GM12878 (cell line): ENCODE results near the gene SPSB2. TPM values are rescaled to one million over a fixed set of nuclear protein-coding genes. Genes with fewer than 3 reads are reported as not detected.

ENCODE experiments used
- ATAC-seq: fragments of 200-7000 bp; cut with Tn5 transposase; 3 replicates; pipeline ENCODE4 v1.9.1; 2020; ENCODE audit warnings: mild to moderate bottlenecking, moderate library complexity
- BruUV-seq: library from RNA; stranded (reverse); fragments of 400-500 nt; replicated peaks from 2 replicates; lab custom pipeline; 2021; lab: Mats Ljungman, UMichigan
- CTCF ChIA-PET: fragments of 300-600 bp; sonication (Branson Sonifier 250); formaldehyde crosslinking; extraction: SDS; loops from one replicate; lab custom pipeline; 2021; ENCODE audit warnings: inconsistent platforms; lab: Yijun Ruan, JAX
- POLR2A ChIA-PET: fragments of 350-600 bp; formaldehyde crosslinking; extraction: SDS; loops from one replicate; lab custom pipeline; 2021; ENCODE audit warnings: inconsistent platforms; lab: Charles Lee
- RAD21 ChIA-PET: fragments of 300-600 bp; sonication (Branson Sonifier 250); formaldehyde crosslinking; loops from one replicate; lab custom pipeline; 2023; ENCODE audit warnings: antibody characterized with exemption; ENCODE audit not compliant: unreplicated experiment; lab: Charles Lee
- SMC1A ChIA-PET: fragments of 300-600 bp; sonication (Branson Sonifier 250); formaldehyde crosslinking; loops from one replicate; lab custom pipeline; 2023; ENCODE audit not compliant: unreplicated experiment, uncharacterized antibody; lab: Charles Lee
- DNase-seq: peaks from one replicate; pipeline ENCODE4 v3.0.0-alpha.2; 2011; ENCODE audit warnings: low read depth, low spot score
- FAIRE-seq: peaks from 3 replicates; lab custom pipeline; 2011; peaks lifted over from hg19 to GRCh38; lab: Jason Lieb, UNC
- H2AFZ ChIP-seq: 2 replicates; pipeline ENCODE4 v1.6.0; 2011; ENCODE audit warnings: low read depth, low read length, control low read depth; ENCODE audit not compliant: control insufficient read depth
- H3K27ac ChIP-seq: 2 replicates; pipeline ENCODE4 v1.5.1; 2011; ENCODE audit warnings: control low read depth; ENCODE audit not compliant: control insufficient read depth, insufficient read depth
- H3K27me3 ChIP-seq, 2 experiments: replicated peaks in 1 of 2; 2 replicates each; pipeline versions ENCODE4 v1.6.0 to v1.6.1; 2011; ENCODE audit warnings: low read length in 1 of 2; ENCODE audit not compliant: control insufficient read depth in 2 of 2, insufficient read depth in 2 of 2
- H3K36me3 ChIP-seq, 2 experiments: 2 replicates each; pipeline ENCODE4 v1.5.1; 2011; ENCODE audit warnings: low read length in 1 of 2; ENCODE audit not compliant: control insufficient read depth in 2 of 2, insufficient read depth in 2 of 2
- H3K4me1 ChIP-seq: 2 replicates; pipeline ENCODE4 v1.6.1; 2011; ENCODE audit warnings: mild to moderate bottlenecking, low read length, moderate library complexity, mixed read lengths; ENCODE audit not compliant: control insufficient read depth, insufficient read depth
- H3K4me2 ChIP-seq: 2 replicates; pipeline ENCODE4 v1.6.0; 2011; ENCODE audit warnings: control low read depth; ENCODE audit not compliant: control insufficient read depth, insufficient read depth
- H3K4me3 ChIP-seq: fragments of 200-600 bp; sonication (generic); 2 replicates; pipeline ENCODE4 v1.5.1; 2016
- H3K79me2 ChIP-seq: 2 replicates; pipeline ENCODE4 v1.6.0; 2011; ENCODE audit warnings: low read length; ENCODE audit not compliant: control insufficient read depth, insufficient read depth
- H3K9ac ChIP-seq: 2 replicates; pipeline ENCODE4 v1.8.0; 2011; ENCODE audit warnings: low read length, control low read depth, mixed read lengths; ENCODE audit not compliant: control insufficient read depth, insufficient read depth
- H3K9me3 ChIP-seq: replicated peaks from 3 replicates; pipeline ENCODE4 v1.5.1; 2011; ENCODE audit warnings: mild to moderate bottlenecking, low read length; ENCODE audit not compliant: control insufficient read depth, insufficient read depth
- H4K20me1 ChIP-seq: 2 replicates; pipeline ENCODE4 v1.6.0; 2011; ENCODE audit not compliant: control insufficient read depth, insufficient read depth
- BMI1 ChIP-seq: fragments of 450-650 bp; IDR thresholded peaks from 2 replicates; pipeline ENCODE4 v1.6.1; 2016; ENCODE audit warnings: mild to moderate bottlenecking, moderate library complexity, borderline replicate concordance
- CHD4 ChIP-seq: fragments of 200-600 bp; sonication (generic); IDR thresholded peaks from 2 replicates; pipeline ENCODE4 v1.6.1; 2016; ENCODE audit warnings: mild to moderate bottlenecking
- EGR1 ChIP-seq, 2 experiments: IDR thresholded peaks; 1 replicate in 1 of 2; 2 replicates in 1 of 2; pipeline ENCODE4 v1.6.1; 2011 to 2012; ENCODE audit warnings: low read depth in 2 of 2, low read length in 2 of 2, borderline replicate concordance in 1 of 2, mild to moderate bottlenecking in 1 of 2, moderate library complexity in 1 of 2
- KDM1A ChIP-seq: fragments of 200-600 bp; sonication (generic); IDR thresholded peaks from 2 replicates; pipeline ENCODE4 v1.6.1; 2016; ENCODE audit warnings: borderline replicate concordance
- WGBS: methylation state at CpG from one replicate; pipeline ENCODE4 v1.1.6; 2016; ENCODE audit warnings: low lambda C conversion rate; ENCODE audit not compliant: insufficient replicate concordance, insufficient coverage; ENCODE audit errors: missing lambda C conversion rate; 5-methylcytosine and 5-hydroxymethylcytosine counted together
- in situ Hi-C: fragments of 300-500 bp; cut with MboI; formaldehyde crosslinking; loops from 9 replicates; pipeline ENCODE4 v1.14.3; 2018; ENCODE audit warnings: mixed read lengths
- intact Hi-C: fragments of 100-400 bp; cut with micrococcal nuclease; formaldehyde crosslinking; loops from one replicate; pipeline ENCODE4 v1.14.2; 2022; ENCODE audit not compliant: unreplicated experiment
- polyA plus RNA-seq, 11 experiments: library from polyadenylated mRNA; depleted of rRNA in 4 of 11; unstranded in 6 of 11; stranded (reverse) in 5 of 11; fragments of >200 nt; fragmentation: Nextera tagmentation in 4 of 11; fragmentation: Illumina TruSeq in 1 of 11; extraction: Ambion mirVana in 4 of 11; extraction: Trizol in 1 of 11; gene quantifications; 1 replicate in 1 of 11; 2 replicates in 10 of 11; pipeline versions ENCODE4 v1.2.1 to v1.2.3, GENCODE V29; 2011 to 2016; ENCODE audit warnings: inconsistent platforms in 2 of 11, missing spikeins in 2 of 11, low read depth in 1 of 11
- total RNA-seq, 4 experiments: library from RNA; depleted of rRNA in 3 of 4; stranded (reverse); fragments of >200 nt in 3 of 4; fragmentation: Illumina TruSeq in 1 of 4; extraction: Trizol in 1 of 4; gene quantifications; 2 replicates each; pipeline versions ENCODE4 v1.2.1 to v1.2.3, GENCODE V29; 2013 to 2021

SPSB2 gene
- total and polyA plus RNA-seq, 10 of the 15 experiments (the other 5 are each of a cell fraction or from before 2014, with no cell fraction given) = 0.08 to 5.6 (median 2.7) TPM

- in situ Hi-C loops = loop anchor here (5.0 kb wide), 1 partner anchor 75 kb away; the partner anchor contains the start of gene MLF2
- H2AFZ ChIP-seq = no peak overlapping the region
- ATAC-seq = no peak; the same call in 2 of the 3 replicates
These were observed 45.6 kb downstream of the SPSB2 start for GRCh38 chr12:6827437-6827911.

GRCh38 chr12:6826734-6827436 lies 46.2 kb downstream of the SPSB2 start:
- in situ Hi-C loops (loop anchor here (5.0 kb wide), 1 partner anchor 75 kb away; the partner anchor contains the start of gene MLF2), intact Hi-C loops (loop anchor here (5.0 kb wide), 1 partner anchor 90 kb away; no protein-coding TSS in a partner anchor)
- no peak overlapping the region for H3K9ac ChIP-seq
- ATAC-seq (no peak), DNase-seq (no peak), FAIRE-seq (no peak)
- H3K4me2 ChIP-seq = no peak overlapping the region
- H3K9me3 ChIP-seq = no peaks in the 10 kb centered on the region
- ChIA-PET SMC1A (interaction anchor here (4.8 kb wide), 1 partner anchor 74 kb away, joined by 23 read pairs; the partner anchor contains the start of gene MLF2), POLR2A (interaction anchor here (1.3 kb wide), 1 partner anchor 192 kb away, joined by 3 read pairs; no protein-coding TSS in a partner anchor), RAD21 (interaction anchor here (0.5 to 4.2 kb wide), 3 partner anchors 18 to 138 kb away, joined by 3 to 25 read pairs (median 5); partner anchors contain the start of genes MLF2 and ZNF384), CTCF (interaction anchor here (0.7 to 5.1 kb wide), 13 partner anchors 7 to 134 kb away, joined by 3 to 71 read pairs (median 4); partner anchors contain the start of genes MLF2 and SPSB2)
- H3K27ac ChIP-seq = no peak overlapping the region
- H3K79me2 ChIP-seq = no peaks in the 10 kb centered on the region
- H3K36me3 ChIP-seq = no peaks in the 10 kb centered on the region
- no TSS peak for BruUV-seq
- no peak overlapping the region for H3K4me3 ChIP-seq
- peaks cover 28 to 35% of the 10 kb centered on the region in 2 experiments for H3K27me3 ChIP-seq
- H2AFZ ChIP-seq = no peak overlapping the region
- peaks cover 4% of the 10 kb centered on the region for H3K4me1 ChIP-seq
- H4K20me1 ChIP-seq = no peaks in the 10 kb centered on the region
- TF ChIP-seq CHD4 (no peak), BMI1 (peak; percentile 72; the same call in 1 of the 2 replicates)
- 34% methylated on average over 21 of the region's 22 CpGs for WGBS

More at GRCh38 chr12:6827437-6827911, 45.6 kb downstream of the SPSB2 start:
- H3K9ac ChIP-seq = no peak overlapping the region
- H3K9me3 ChIP-seq = no peaks in the 10 kb centered on the region
- RAD21 ChIA-PET = interaction anchor here (4.2 kb wide), 1 partner anchor 74 kb away, joined by 25 read pairs; the partner anchor contains the start of gene MLF2
- H3K4me1 ChIP-seq = peaks cover 4% of the 10 kb centered on the region
- FAIRE-seq (no peak), DNase-seq (no peak)
- SMC1A ChIA-PET = interaction anchor here (4.8 kb wide), 1 partner anchor 74 kb away, joined by 23 read pairs; the partner anchor contains the start of gene MLF2
- H3K27ac ChIP-seq = no peak overlapping the region
- BruUV-seq = no TSS peak
- TF ChIP-seq EGR1 (IDR thresholded peaks at IDR 0.05; ENCODE audit: borderline replicate concordance in 1 of 2, low read depth in 2 of 2, low read length in 2 of 2) (peak in 1 of 2 experiments; percentile 38; a peak in 1 of 3 replicates), KDM1A (no peak)
- 11% methylated on average over 8 of the region's 8 CpGs for WGBS
- H3K36me3 ChIP-seq = no peaks in the 10 kb centered on the region
- intact Hi-C loops = loop anchor here (5.0 kb wide), 1 partner anchor 90 kb away; no protein-coding TSS in a partner anchor
- POLR2A ChIA-PET = no interaction called here
- H3K79me2 ChIP-seq = no peaks in the 10 kb centered on the region
- no peaks in the 10 kb centered on the region for H4K20me1 ChIP-seq
- peaks cover 25 to 30% of the 10 kb centered on the region in 2 experiments for H3K27me3 ChIP-seq
- CTCF ChIA-PET = interaction anchor here (3.3 to 5.1 kb wide), 2 partner anchors 51 to 74 kb away, joined by 13 to 71 read pairs; partner anchors contain the start of gene MLF2
- no peak overlapping the region for H3K4me2 ChIP-seq
- H3K4me3 ChIP-seq = no peak overlapping the region
